Parathyroid adenoma (tissue), 2 donors: ENCODE data around the gene EEF1G.
"Not testable (repeated sequence)": the region's sequence is repeated elsewhere in the genome, so short reads cannot be mapped to it uniquely, and the experiment has no call there.

Experiments used
- H2AFZ ChIP-seq: fragments of 300-600 bp; sonication (generic); one replicate; pipeline ENCODE4 v1.7.0; 2017; ENCODE audit warnings: antibody characterized with exemption, mild to moderate bottlenecking
- H3K27ac ChIP-seq: fragments of 300-600 bp; sonication (generic); one replicate; pipeline ENCODE4 v1.7.0; 2017
- H3K27me3 ChIP-seq: fragments of 300-600 bp; sonication (generic); one replicate; pipeline ENCODE4 v1.7.0; 2017; ENCODE audit warnings: low read length; ENCODE audit not compliant: control insufficient read depth, insufficient read depth
- H3K36me3 ChIP-seq: fragments of 300-600 bp; sonication (generic); one replicate; pipeline ENCODE4 v1.7.0; 2017; ENCODE audit warnings: low read length; ENCODE audit not compliant: control insufficient read depth, insufficient read depth
- H3K4me1 ChIP-seq: fragments of 300-600 bp; sonication (generic); one replicate; pipeline ENCODE4 v1.7.0; 2017; ENCODE audit warnings: control low read depth
- H3K4me2 ChIP-seq: fragments of 300-600 bp; sonication (generic); one replicate; pipeline ENCODE4 v1.7.0; 2017; ENCODE audit warnings: low read length
- H3K4me3 ChIP-seq: fragments of 300-600 bp; sonication (generic); one replicate; pipeline ENCODE4 v1.7.0; 2017; ENCODE audit warnings: low read depth, low read length
- H3K79me2 ChIP-seq: fragments of 300-600 bp; sonication (generic); one replicate; pipeline ENCODE4 v1.7.0; 2017; ENCODE audit warnings: control low read depth
- H3K9ac ChIP-seq: fragments of 300-600 bp; sonication (generic); one replicate; pipeline ENCODE4 v1.7.0; 2017; ENCODE audit warnings: mild to moderate bottlenecking
- H3K9me3 ChIP-seq: fragments of 300-600 bp; sonication (generic); one replicate; pipeline ENCODE4 v1.7.0; 2017; ENCODE audit warnings: low read length; ENCODE audit not compliant: control insufficient read depth
- TF ChIP-seq, protein P1 (sequence below): fragments of 300-600 bp; sonication (generic); IDR thresholded peaks from one replicate; pipeline ENCODE4 v1.7.0; 2017; ENCODE audit warnings: antibody characterized with exemption, mild to moderate bottlenecking
- donor health status: primary hyperparathyroidism.

EEF1G gene

DNA sequence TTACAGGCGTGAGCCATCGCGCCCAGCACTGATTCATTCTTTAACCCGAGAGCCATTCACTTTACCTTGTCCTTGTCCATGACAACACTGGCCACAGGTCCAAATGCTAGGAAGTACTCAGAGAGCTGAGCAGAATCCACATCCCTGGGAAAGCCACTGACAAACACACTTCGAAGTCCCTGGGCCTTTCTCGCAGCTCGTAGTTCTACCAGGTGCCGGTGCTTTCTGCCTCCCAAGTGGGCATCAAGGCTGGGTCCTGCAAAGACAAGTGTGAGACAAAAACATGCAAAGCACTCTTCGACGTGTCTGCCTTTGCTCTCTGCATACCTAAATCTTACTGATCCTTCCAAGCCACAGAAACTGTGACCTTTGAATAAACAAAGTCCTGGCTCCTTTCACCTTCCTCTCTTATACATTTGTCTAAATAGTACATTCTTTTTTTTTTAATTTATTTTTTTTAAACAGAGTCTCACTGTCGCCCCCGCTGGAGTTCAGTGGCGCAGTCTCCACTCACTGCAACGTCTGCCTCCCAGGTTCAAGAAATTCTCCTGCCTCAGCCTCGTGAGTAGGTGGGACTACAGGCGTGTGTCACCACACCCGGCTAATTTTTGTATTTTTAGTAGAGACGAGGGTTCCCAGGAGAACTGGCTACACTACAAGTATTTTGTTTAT lies 15.4 kb upstream of the EEF1G start:
- Histone ChIP-seq H3K9ac (no peak overlapping the region), H3K4me2 (no peak overlapping the region), H3K4me1 (peaks cover 8% of the 10 kb centered on the region), H2AFZ (no peak overlapping the region), H3K79me2 (no peaks in the 10 kb centered on the region), H3K9me3 (no peaks in the 10 kb centered on the region), H3K36me3 (no peaks in the 10 kb centered on the region), H3K27me3 (no peaks in the 10 kb centered on the region), H3K4me3 (no peak overlapping the region), H3K27ac (no peak overlapping the region)
- TF ChIP-seq, protein P1, sequence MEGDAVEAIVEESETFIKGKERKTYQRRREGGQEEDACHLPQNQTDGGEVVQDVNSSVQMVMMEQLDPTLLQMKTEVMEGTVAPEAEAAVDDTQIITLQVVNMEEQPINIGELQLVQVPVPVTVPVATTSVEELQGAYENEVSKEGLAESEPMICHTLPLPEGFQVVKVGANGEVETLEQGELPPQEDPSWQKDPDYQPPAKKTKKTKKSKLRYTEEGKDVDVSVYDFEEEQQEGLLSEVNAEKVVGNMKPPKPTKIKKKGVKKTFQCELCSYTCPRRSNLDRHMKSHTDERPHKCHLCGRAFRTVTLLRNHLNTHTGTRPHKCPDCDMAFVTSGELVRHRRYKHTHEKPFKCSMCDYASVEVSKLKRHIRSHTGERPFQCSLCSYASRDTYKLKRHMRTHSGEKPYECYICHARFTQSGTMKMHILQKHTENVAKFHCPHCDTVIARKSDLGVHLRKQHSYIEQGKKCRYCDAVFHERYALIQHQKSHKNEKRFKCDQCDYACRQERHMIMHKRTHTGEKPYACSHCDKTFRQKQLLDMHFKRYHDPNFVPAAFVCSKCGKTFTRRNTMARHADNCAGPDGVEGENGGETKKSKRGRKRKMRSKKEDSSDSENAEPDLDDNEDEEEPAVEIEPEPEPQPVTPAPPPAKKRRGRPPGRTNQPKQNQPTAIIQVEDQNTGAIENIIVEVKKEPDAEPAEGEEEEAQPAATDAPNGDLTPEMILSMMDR: no peak

DNA sequence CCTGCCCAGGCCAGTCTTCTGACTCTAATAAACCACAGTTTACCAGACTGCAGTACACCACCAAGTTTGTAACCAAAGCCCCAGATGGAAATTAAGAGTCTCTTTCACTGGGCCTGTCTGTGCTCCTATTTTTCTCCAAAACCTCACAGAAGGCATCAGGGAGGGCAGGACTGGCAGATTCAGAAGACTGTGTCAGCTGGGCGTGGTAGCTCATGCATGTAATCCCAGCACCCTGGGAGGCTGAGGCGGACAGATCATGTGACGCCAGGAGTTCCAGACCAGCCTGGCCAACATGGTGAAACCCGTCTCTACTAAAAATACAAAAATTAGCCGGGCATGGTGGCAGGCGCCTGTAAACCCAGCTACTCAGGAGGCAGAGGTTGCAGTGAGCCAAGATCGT lies 11.7 kb upstream of the EEF1G start:
- not testable (repeated sequence) for H3K27ac ChIP-seq, H3K4me3 ChIP-seq, H3K27me3 ChIP-seq, H3K79me2 ChIP-seq, H3K9ac ChIP-seq, H3K4me1 ChIP-seq, H3K36me3 ChIP-seq, H3K4me2 ChIP-seq, H2AFZ ChIP-seq, H3K9me3 ChIP-seq

DNA sequence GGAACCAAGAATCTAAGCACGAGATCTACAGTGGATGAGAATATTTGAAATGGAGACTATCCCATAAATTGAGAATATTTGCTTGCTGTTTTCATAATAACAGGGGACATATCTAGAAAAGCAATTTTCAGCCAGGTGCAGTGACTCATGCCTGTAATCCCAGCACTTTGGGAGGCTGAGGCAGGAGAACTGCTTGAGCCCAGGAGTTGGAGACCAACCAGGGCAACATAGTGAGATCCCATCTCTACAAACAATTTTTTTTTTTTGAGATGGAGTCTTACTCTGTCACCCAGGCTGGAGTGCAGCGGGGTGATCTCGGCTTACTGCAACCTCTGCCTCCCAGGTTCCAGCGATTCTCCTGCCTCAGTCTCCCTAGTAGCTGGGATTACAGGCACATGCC lies 8.0 kb upstream of the EEF1G start:
- H3K27ac ChIP-seq, H3K79me2 ChIP-seq, H2AFZ ChIP-seq, H3K9me3 ChIP-seq, H3K27me3 ChIP-seq, H3K9ac ChIP-seq, H3K4me1 ChIP-seq, H3K4me3 ChIP-seq, H3K36me3 ChIP-seq, H3K4me2 ChIP-seq: not testable (repeated sequence)

DNA sequence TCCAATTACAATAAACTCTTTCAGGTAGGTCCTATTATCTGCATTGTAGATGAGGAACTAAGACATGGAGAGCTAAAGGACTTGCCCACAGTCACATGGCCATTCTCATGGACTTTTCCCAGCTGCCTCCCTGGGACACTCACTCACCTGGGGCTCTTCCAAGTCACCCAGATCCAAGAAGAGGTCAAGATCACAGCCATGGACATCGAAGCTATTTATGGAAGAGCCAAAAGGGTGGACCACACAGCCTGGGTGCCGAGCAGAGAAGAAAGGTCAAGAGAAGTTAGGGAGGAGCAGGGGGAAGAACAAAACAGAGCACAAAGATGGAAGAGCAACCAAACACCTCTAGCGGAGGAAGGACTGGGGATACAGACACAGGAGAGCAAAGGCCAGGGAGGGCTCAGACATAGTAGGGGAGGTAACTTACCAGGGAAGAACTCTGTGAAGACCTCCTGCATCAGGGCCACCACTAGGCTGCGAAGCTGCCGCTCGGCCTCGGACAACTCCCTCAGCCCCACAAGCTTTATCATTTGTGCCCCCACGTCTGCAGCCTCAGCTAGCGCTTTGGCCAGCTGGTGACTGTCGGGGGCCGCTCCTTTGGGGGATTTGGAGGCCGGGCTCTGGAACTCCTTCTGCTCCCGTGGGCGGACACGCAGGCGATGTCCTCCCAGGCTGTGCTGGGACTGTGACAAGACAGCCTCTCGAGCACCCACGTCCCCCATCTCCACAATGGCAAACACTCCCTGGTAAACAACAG lies 7.4 kb upstream of the EEF1G start:
- Histone ChIP-seq H3K36me3 (no peaks in the 10 kb centered on the region), H3K27me3 (no peaks in the 10 kb centered on the region), H3K4me3 (no peak overlapping the region), H3K27ac (no peak overlapping the region), H3K9ac (no peak overlapping the region), H3K9me3 (no peaks in the 10 kb centered on the region), H3K79me2 (no peaks in the 10 kb centered on the region), H2AFZ (no peak overlapping the region), H3K4me1 (no peaks in the 10 kb centered on the region), H3K4me2 (no peak overlapping the region)
- TF ChIP-seq, protein P1: no peak

DNA sequence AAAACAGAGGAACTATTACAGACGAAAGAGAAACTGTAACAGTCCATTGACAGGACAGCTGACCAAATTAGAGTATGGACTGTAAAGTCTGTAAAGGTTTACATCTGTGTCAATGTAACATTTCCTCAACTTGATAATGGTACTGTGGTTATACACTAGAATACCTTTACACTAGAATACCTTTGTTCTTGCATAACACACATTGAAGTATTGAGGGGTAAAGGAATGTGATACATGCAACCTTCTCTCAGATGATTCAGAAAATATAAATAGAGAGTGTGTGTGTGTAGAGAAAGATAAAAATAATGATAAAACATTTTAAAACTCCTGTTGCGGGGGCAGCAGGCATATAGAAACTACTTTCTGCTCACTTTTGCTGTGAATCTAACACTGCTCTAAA lies 5.6 kb upstream of the EEF1G start:
- Histone ChIP-seq H3K4me1 (no peaks in the 10 kb centered on the region), H2AFZ (no peak overlapping the region), H3K4me2 (no peak overlapping the region), H3K27ac (no peak overlapping the region), H3K36me3 (no peaks in the 10 kb centered on the region), H3K9me3 (no peaks in the 10 kb centered on the region), H3K9ac (no peak overlapping the region), H3K27me3 (no peaks in the 10 kb centered on the region), H3K4me3 (no peak overlapping the region), H3K79me2 (no peaks in the 10 kb centered on the region)
- TF ChIP-seq, protein P1: no peak
